ENCODE data around the gene AQP2.

GRCh38 chr12:49924628-49925246, 25.8 kb upstream of the AQP2 start:
- TF ChIP-seq RXRA (IDR thresholded peaks at IDR 0.05; ENCODE audit: borderline replicate concordance, low read depth) (no peak), EP300 (IDR thresholded peaks at IDR 0.05; ENCODE audit: borderline replicate concordance in 1 of 2, low read depth in 1 of 2, low read length in 1 of 2) (no peak), ZBTB33 (IDR thresholded peaks at IDR 0.05; ENCODE audit: borderline replicate concordance, low read depth) (no peak)

All from SK-N-SH (cell line).